Ectodermal cell (in vitro differentiated cells): ENCODE data around the gene KHDC4.

ENCODE experiments used
- H3K27ac ChIP-seq: 2 replicates; pipeline ENCODE4 v1.7.0; 2013; ENCODE audit warnings: mild to moderate bottlenecking, low read depth, low read length; ENCODE audit not compliant: insufficient read depth, poor library complexity, severe bottlenecking
- H3K27me3 ChIP-seq: 2 replicates; pipeline ENCODE4 v1.7.0; 2013; ENCODE audit warnings: mild to moderate bottlenecking, low read length; ENCODE audit not compliant: insufficient read depth, control insufficient read depth, poor library complexity, severe bottlenecking
- H3K36me3 ChIP-seq: one replicate; pipeline ENCODE4 v1.7.0; 2013; ENCODE audit warnings: low read length; ENCODE audit not compliant: control insufficient read depth, insufficient read depth
- H3K4me1 ChIP-seq: one replicate; pipeline ENCODE4 v1.7.0; 2013; ENCODE audit warnings: low read length; ENCODE audit not compliant: control insufficient read depth, insufficient read depth
- H3K4me3 ChIP-seq: 2 replicates; pipeline ENCODE4 v1.7.0; 2013; ENCODE audit warnings: low read depth, low read length, control low read depth; ENCODE audit not compliant: insufficient read depth
- H3K9me3 ChIP-seq: 2 replicates; pipeline ENCODE4 v1.7.0; 2013; ENCODE audit warnings: mild to moderate bottlenecking, low read length, moderate library complexity; ENCODE audit not compliant: control insufficient read depth
- WGBS, 2 experiments: methylation state at CpG; one replicate each; pipeline ENCODE4 v1.1.7; 2013; ENCODE audit warnings: missing lambda C conversion rate in 2 of 2; 5-methylcytosine and 5-hydroxymethylcytosine counted together

KHDC4 gene

DNA sequence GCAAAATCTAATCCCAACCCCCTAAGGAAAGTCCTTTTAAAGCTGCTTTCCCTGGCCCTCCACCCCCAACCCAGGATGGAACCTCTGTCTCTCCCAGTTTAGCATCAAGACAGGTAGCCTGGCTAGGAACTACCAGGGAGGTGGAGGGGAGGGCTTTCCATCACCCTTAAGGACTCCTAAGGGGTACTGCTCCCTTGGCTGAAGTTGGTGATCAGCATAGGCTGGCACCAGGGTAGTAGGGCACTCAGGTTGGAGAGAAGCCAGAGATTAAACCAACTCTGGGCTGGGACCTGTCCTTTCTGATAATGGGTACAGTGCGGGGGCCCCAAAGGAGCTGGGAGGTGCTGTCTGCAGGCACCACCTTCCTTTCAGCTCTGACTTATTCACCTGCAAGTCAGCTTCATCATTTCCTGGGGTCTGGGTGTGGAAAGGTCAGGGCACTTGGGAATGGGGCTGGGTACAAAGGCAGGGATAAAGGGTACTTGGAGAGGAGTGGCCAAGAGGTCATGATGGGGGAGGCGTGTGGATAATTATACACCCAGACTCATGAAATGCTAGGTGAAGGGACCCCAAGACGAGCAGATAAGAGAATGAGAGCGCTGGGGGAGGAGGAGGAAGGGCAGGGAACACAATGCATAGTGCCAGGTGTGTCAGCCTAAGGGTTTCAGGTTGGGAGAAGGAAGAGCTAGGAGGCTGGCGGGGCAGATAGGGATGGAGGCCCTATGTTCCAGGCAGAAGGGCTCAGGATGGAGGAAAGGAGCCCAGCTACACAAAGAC, 42.9 kb upstream of the KHDC4 start:
- 4 to 6% methylated on average over 5 of the region's 5 CpGs for WGBS, 2 experiments
- Histone ChIP-seq H3K4me1 (peaks cover 35% of the 10 kb centered on the region), H3K36me3 (no peaks in the 10 kb centered on the region)

DNA sequence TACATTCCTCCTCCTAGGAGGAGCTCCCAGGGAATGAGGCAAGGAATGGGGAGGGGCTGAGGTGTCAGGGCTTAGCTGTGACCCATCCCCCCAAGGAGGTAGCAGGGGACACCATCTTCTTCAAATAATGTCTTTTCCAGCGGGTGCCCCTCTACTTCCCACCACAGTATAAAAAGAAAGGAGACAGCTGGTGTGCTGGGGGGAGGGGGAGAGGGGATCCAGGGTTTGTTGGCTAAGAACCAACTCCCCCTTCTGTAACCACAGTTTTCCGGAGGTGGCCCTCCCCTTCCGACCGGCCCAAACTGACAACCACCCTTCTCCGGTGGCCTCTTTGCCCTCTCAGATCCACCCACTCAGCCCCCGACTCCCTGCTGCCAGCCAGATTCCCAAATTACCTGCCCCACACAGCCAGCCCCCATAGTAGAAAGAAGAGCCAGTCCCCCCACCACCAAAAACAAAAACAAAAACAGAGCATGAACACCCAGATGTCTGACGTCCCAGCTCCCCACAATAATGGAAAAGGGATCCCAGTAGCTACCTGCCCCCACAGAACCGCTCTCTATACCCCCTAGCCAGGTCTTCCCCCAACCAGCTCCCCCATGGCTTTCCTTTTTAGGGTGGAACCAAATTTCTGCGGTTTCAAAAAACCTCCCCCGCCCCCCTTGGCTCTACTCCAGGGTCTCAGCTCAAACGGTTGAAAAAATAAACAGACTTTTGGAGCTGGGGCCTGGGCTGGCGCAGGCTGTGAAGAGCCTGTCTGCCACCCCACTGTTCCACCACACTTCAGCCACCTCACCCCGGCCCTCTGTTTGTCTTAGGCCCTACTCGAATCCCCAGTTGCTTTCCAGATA, 42.1 kb upstream of the KHDC4 start:
- peaks cover 42% of the 10 kb centered on the region for H3K4me1 ChIP-seq
- H3K27ac ChIP-seq, result peak overlapping the region; percentile 71
- 0 to 2% methylated on average over 12 to 13 of the region's 14 CpGs for WGBS, 2 experiments
- H3K4me3 ChIP-seq, result peak overlapping the region; percentile 61
- no peaks in the 10 kb centered on the region for H3K9me3 ChIP-seq
- H3K27me3 ChIP-seq, result no peaks in the 10 kb centered on the region
- no peaks in the 10 kb centered on the region for H3K36me3 ChIP-seq

More for the DNA sequence above, 42.9 kb upstream of the KHDC4 start:
- no peaks in the 10 kb centered on the region for H3K9me3 ChIP-seq
- H3K27me3 ChIP-seq, result no peaks in the 10 kb centered on the region
- H3K4me3 ChIP-seq, result peak overlapping the region; percentile 61
- H3K27ac ChIP-seq, result peak overlapping the region; percentile 92

DNA sequence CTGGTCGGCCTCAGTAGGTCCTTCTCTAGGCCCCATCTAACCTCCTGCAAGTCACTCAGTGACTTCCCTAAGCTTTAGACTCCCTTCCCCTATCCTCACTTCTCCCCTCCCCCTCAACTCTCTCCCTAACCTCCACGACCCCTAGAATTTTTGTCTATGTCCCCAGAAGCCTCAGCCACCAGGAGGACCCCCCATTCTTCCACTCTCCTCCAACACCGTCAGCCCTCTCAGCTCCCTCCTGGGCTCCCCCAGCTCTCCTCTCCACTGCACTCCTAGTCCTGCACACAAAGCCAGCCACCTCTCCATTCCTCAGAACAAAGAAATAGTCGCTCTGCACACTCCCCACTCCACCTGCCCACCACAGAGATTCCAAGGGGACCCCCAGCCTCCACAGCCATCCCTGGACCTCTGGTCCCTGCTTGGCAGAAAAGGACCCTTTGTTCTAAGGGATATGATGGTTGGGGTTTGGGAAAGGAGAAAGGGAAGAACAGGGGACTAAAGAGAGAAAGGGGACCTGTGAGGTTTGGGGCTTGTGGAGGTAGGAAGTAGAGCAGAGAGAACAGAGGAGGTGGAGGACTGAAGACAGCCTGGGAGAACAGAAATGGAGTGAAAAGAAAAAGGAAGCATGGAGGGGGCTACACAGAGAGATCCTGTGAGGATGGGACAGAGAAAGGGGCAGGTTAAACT, 41.3 kb upstream of the KHDC4 start:
- Histone ChIP-seq H3K27me3 (no peaks in the 10 kb centered on the region), H3K27ac (peak overlapping the region; percentile 71), H3K9me3 (no peaks in the 10 kb centered on the region), H3K36me3 (no peaks in the 10 kb centered on the region), H3K4me3 (peak overlapping the region; percentile 61), H3K4me1 (peaks cover 50% of the 10 kb centered on the region)
- WGBS, 2 experiments, result 19 to 26% methylated on average over 4 of the region's 4 CpGs

DNA sequence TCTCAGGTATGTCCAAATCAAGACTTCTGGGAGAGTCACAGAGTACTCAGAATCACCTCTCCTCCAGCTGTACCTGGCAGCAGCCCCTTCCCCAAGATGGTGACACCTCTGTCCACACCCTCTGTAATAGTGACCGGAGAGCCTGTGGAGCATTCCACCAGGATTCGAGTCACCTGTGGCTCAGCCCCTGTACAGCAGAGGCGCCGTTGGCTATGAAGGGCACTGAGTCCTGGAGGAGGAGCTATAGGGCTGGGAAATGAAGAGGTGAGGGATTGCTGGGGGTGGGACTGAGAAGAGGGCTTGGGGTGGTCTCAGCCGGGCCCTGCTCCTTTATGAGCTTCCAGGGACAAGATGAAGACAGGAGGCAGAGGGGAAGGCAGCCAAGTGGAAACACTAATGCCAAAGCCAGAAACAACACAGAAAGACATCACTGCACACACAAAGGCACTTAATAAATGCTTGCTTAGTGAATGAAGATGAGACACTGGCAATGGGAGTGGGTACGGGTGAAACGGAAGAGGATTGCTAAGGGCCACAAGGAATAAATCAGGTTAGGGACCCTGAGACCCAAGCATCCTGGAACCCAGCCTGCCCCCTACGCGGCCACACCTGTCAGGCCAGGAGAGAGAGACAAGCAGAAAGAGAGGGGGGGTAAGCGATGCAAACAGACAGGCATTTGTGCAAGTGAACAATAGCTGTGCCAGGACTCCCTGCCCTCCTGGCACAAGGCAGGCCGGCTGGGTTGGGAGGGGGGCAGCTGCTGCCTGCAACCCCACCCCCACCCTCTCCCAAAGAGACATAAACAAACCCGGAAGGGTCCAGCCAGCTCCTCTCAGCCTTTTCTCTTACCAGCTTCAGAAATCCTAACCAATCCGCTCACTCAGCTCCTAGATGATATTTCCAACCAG, 40.2 kb upstream of the KHDC4 start:
- Histone ChIP-seq H3K4me1 (peaks cover 51% of the 10 kb centered on the region), H3K4me3 (peak overlapping the region; percentile 61), H3K36me3 (no peaks in the 10 kb centered on the region), H3K27ac (no peak overlapping the region), H3K27me3 (no peaks in the 10 kb centered on the region), H3K9me3 (no peaks in the 10 kb centered on the region)
- 77 to 78% methylated on average over 13 of the region's 13 CpGs for WGBS, 2 experiments

DNA sequence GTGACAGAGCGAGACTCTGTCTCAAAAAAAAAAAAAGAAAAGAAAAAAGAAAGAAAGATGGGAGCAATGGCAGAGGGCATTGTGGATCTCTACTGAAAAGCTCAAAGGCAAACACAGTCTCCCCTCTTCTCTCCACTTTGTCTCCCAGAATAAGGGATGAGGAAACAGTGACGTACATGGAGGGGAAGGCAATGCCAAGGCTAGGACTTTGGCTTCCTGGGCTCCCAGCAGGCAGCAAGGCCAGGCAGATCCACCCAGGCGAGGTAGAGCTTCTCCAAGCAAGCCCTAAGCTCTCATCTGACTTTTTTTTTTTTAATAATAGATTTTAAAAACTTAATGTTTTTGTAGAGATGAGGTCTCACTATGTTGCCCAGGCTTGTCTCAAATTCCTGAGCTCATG, 39.5 kb upstream of the KHDC4 start:
- H3K36me3 ChIP-seq, result no peaks in the 10 kb centered on the region
- H3K4me1 ChIP-seq, result peaks cover 56% of the 10 kb centered on the region
- no peak overlapping the region for H3K4me3 ChIP-seq
- H3K9me3 ChIP-seq, result no peaks in the 10 kb centered on the region
- H3K27ac ChIP-seq, result no peak overlapping the region
- WGBS, 2 experiments, result 87 to 91% methylated on average over 2 to 3 of the region's 3 CpGs
- H3K27me3 ChIP-seq, result no peaks in the 10 kb centered on the region

DNA sequence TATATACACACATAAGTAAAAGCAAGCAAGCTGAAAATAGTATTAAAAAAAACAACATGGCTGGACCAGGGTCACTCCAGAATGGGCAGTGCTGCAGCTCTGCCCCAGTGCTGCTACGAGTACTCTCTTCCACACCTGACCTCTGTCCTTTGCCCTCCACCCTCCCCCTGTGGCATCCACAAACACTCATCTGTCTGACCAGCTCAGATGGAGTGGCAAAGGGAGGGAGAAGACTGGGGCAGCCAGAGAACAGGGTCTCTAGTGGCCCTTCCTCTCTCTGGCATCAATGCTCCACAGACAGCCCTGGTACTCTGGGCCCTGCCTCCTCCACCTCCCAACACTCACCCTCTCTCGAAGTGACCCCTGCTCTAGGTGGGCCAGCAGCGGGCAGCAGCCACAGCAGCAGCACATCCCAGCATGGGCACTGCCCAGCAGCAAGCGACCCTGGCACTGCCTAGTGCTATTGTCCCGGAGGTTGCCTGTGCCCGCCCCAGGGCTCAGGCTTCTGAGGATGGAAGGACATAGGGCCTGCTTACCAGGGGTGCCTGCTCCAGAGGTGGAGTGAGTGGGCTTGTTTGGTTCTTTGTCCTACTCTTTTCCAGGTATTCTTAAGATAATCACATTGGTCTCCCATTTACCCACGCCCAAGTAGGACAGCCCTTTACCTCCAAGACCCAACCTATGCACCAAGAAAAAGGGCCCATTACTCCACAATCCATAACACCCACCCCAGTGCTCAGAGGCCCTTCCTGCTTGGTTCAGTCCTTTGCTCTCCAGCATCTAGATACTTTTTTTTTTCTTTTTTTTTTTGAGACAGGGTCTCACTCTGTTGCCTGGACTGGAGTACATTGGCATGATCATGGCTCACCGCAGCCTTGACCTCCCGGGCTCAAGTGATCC, 37.9 kb upstream of the KHDC4 start:
- H3K4me1 ChIP-seq, result peaks cover 71% of the 10 kb centered on the region
- 93 to 94% methylated on average over 9 of the region's 9 CpGs for WGBS, 2 experiments
- H3K27me3 ChIP-seq, result no peaks in the 10 kb centered on the region
- H3K9me3 ChIP-seq, result no peaks in the 10 kb centered on the region
- no peak overlapping the region for H3K27ac ChIP-seq
- no peaks in the 10 kb centered on the region for H3K36me3 ChIP-seq
- no peak overlapping the region for H3K4me3 ChIP-seq

DNA sequence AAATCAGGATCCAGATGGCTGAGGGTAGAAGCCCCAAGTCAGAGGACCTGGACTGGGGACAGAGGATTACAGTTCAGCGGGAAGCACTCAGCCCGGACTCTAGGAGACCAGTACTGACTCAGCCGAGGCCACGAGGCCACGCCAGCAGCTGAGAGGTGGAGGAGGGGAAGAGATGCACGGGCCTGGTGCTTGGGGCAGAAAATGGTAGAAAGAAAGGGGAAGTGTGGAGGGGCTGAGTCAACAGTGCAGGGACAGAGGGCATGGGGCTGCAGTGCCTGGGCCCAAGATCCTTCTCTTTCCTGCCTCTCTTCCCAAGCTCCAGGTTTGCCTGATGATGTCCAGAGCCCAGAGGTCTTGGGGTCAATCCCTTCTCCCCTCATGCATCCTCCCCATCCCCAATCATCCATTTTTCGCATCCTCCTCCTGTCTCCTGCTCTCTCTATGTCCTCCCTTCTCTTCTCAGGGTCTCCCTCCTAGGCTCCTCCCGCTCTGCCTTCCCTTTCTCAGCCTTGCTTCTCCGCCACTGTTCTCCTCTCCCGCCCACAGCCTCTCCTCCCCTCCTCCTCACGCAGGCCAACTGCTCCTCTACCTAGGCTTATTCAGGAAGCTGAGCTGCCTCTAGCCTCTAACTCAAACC, 36.4 kb upstream of the KHDC4 start:
- peaks cover 73% of the 10 kb centered on the region for H3K4me1 ChIP-seq
- 51 to 54% methylated on average over 11 of the region's 11 CpGs for WGBS, 2 experiments
- no peak overlapping the region for H3K4me3 ChIP-seq
- no peaks in the 10 kb centered on the region for H3K9me3 ChIP-seq
- H3K27me3 ChIP-seq, result no peaks in the 10 kb centered on the region
- H3K36me3 ChIP-seq, result peaks cover 10% of the 10 kb centered on the region
- H3K27ac ChIP-seq, result no peak overlapping the region

DNA sequence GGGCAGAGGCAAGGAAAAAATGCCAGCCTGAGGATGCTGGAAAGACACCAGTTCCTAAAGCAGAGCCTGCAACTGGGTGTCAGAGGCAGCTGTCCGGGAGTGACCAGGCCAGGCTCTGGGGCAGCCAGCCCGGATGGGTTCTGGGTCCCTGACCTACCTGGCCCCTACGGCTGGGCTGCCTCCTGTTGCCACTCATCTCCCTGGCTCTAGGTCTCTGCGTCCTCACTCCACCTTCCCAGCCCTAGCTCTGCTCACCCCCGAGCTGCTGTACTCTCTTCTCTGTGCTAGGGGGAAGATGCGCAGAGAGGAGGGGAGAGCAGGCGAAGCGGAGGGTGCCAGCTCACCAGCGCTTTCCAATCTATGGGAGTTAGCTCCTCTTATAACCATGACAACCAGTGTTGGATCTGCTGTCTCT, 35.2 kb upstream of the KHDC4 start:
- H3K36me3 ChIP-seq, result peaks cover 22% of the 10 kb centered on the region
- peaks cover 61% of the 10 kb centered on the region for H3K4me1 ChIP-seq
- H3K9me3 ChIP-seq, result no peaks in the 10 kb centered on the region
- WGBS, 2 experiments, result 91% methylated on average over 9 of the region's 9 CpGs
- peak overlapping the region; percentile 26 for H3K27ac ChIP-seq
- no peak overlapping the region for H3K4me3 ChIP-seq
- H3K27me3 ChIP-seq, result no peaks in the 10 kb centered on the region
